Motor neuron (in vitro differentiated cells): ENCODE results near the gene KRT77. TPM values are rescaled to one million over a fixed set of nuclear protein-coding genes. Genes with fewer than 3 reads are reported as not detected.
A peak's percentile ranks its signal among the peaks of the same experiment; 100 is the strongest.
"Not testable (repeated sequence)": the region's sequence is repeated elsewhere in the genome, so short reads cannot be mapped to it uniquely, and the experiment has no call there.

Source experiments
- ATAC-seq, 8 experiments: fragments of 200-7000 bp; cut with Tn5 transposase; replicated peaks in 6 of 8; 2 replicates each; pipeline ENCODE4 v1.8.0; 2021; ENCODE audit warnings: mild to moderate bottlenecking in 8 of 8, moderate library complexity in 8 of 8
- H3K27ac ChIP-seq, 2 donors: fragments of 250-450 bp; sonication (Bioruptor Pico); 2 replicates each; pipeline ENCODE4 v1.9.0; 2021; ENCODE audit warnings: antibody characterized with exemption in 2 of 2, mild to moderate bottlenecking in 2 of 2, moderate library complexity in 1 of 2
- H3K4me1 ChIP-seq, 2 donors: fragments of 250-450 bp; sonication (Bioruptor Pico); replicated peaks in 1 of 2; 2 replicates each; pipeline ENCODE4 v1.6.1; 2021; ENCODE audit warnings: antibody characterized with exemption in 2 of 2, mild to moderate bottlenecking in 2 of 2, moderate library complexity in 1 of 2
- H3K4me3 ChIP-seq, 5 donors: fragments of 250-450 bp; sonication (Bioruptor Pico); 2 replicates each; pipeline ENCODE4 v1.9.0; 2021; ENCODE audit warnings: antibody characterized with exemption in 5 of 5, mild to moderate bottlenecking in 5 of 5, moderate library complexity in 4 of 5
- WGBS, 10 experiments: fragments of 450-650 bp; shearing (Covaris generic); methylation state at CpG; one replicate each; pipeline ENCODE4 v1.0.0; 2022; 5-methylcytosine and 5-hydroxymethylcytosine counted together
- in situ Hi-C, 9 experiments: fragments of 400-800 bp; cut with MboI; loops; one replicate each; pipeline ENCODE4 v1.15.0; 2021; ENCODE audit warnings: low sequenced_read_pairs in 9 of 9, low pct_unique_long_range_greater_than_20kb in 2 of 9; ENCODE audit not compliant: unreplicated experiment in 9 of 9
- total RNA-seq, 8 experiments: library from RNA; unstranded; fragments of 300-600 nt; gene quantifications; 2 replicates each; pipeline versions ENCODE4 v1.2.3 to v1.2.4, GENCODE V29; 2022

KRT77 gene
- total RNA-seq, 8 experiments from 2014 or later: 0.09 to 0.38 (median 0.21) TPM; not detected in 4

- no peak for ATAC-seq
- H3K27ac ChIP-seq: no peak overlapping the region
- WGBS, 10 experiments: 70 to 100% (median 74%) methylated on average over 1 to 10 of the region's 14 CpGs; no CpG with 5 or more reads in 5 of the 10 experiments
- H3K4me3 ChIP-seq: no peak overlapping the region
- H3K4me1 ChIP-seq: peaks cover 0 to 2% of the 10 kb centered on the region in 2 donors
- in situ Hi-C loops: no loop called here
These were observed 12.1 kb upstream of the KRT77 start for GRCh38 chr12:52715416-52715815.

- no peak for ATAC-seq
- Histone ChIP-seq H3K4me1 (peaks cover 0 to 2% of the 10 kb centered on the region in 2 donors), H3K4me3 (no peak overlapping the region), H3K27ac (no peak overlapping the region)
- WGBS, 10 experiments: 0 to 93% (median 77%) methylated on average over 1 to 3 of the region's 4 CpGs; no CpG with 5 or more reads in 3 of the 10 experiments
- in situ Hi-C loops: no loop called here
These were observed 11.6 kb upstream of the KRT77 start for GRCh38 chr12:52714887-52715281.

GRCh38 chr12:52713960-52714886 is 10.9 kb upstream of the KRT77 start:
- in situ Hi-C loops: no loop called here
- Histone ChIP-seq H3K27ac (no peak overlapping the region), H3K4me1 (peaks cover 0 to 2% of the 10 kb centered on the region in 2 donors), H3K4me3 (peak overlapping the region in 3 of 5 donors; percentile 12 to 18 (median 17))
- 2 to 80% (median 30%) methylated on average over 1 to 11 of the region's 72 CpGs; no CpG with 5 or more reads in 3 of the 10 experiments for WGBS, 10 experiments
- ATAC-seq: peak; percentile 21 to 93 (median 50)

GRCh38 chr12:52712122-52712521 is 8.8 kb upstream of the KRT77 start:
- H3K4me3 ChIP-seq, in situ Hi-C loops, H3K4me1 ChIP-seq, ATAC-seq, H3K27ac ChIP-seq: not testable (repeated sequence)
- 54 to 100% (median 76%) methylated on average over 2 to 5 of the region's 6 CpGs; no CpG with 5 or more reads in 3 of the 10 experiments for WGBS, 10 experiments

- in situ Hi-C loops: no loop called here
- ATAC-seq: no peak
- WGBS, 10 experiments: 83 to 100% (median 100%) methylated on average over 1 of the region's 1 CpG; no CpG with 5 or more reads in 7 of the 10 experiments
- peaks cover 0 to 2% of the 10 kb centered on the region in 2 donors for H3K4me1 ChIP-seq
- no peak overlapping the region for H3K27ac ChIP-seq
- no peak overlapping the region for H3K4me3 ChIP-seq
These were observed 7.4 kb upstream of the KRT77 start for GRCh38 chr12:52710730-52711129.

- Histone ChIP-seq H3K4me3 (no peak overlapping the region), H3K4me1 (no peaks in the 10 kb centered on the region), H3K27ac (no peak overlapping the region)
- WGBS, 10 experiments: 0 to 54% (median 22%) methylated on average over 1 to 3 of the region's 4 CpGs; no CpG with 5 or more reads in 3 of the 10 experiments
- no peak for ATAC-seq
- in situ Hi-C loops: no loop called here
These were observed 4.7 kb upstream of the KRT77 start for GRCh38 chr12:52708010-52708409.

- Histone ChIP-seq H3K27ac (no peak overlapping the region), H3K4me3 (no peak overlapping the region), H3K4me1 (no peaks in the 10 kb centered on the region)
- in situ Hi-C loops: no loop called here
- 33 to 88% (median 65%) methylated on average over 1 to 7 of the region's 7 CpGs for WGBS, 10 experiments
- no peak for ATAC-seq
These were observed 1.1 kb upstream of the KRT77 start for GRCh38 chr12:52704464-52704863.

GRCh38 chr12:52703878-52704277 is 554 bp upstream of the KRT77 start:
- no peaks in the 10 kb centered on the region for H3K4me1 ChIP-seq
- in situ Hi-C loops: no loop called here
- no peak for ATAC-seq

GRCh38 chr12:52702338-52702737 is 986 bp downstream of the KRT77 start:
- in situ Hi-C loops: no loop called here
- ATAC-seq: no peak
- whole genome bisulfite sequencing, 10 experiments: 0 to 71% (median 46%) methylated on average over 1 to 2 of the region's 2 CpGs; no CpG with 5 or more reads in 4 of the 10 experiments

More at GRCh38 chr12:52703878-52704277, 554 bp upstream of the KRT77 start:
- H3K27ac ChIP-seq: no peak overlapping the region
- WGBS, 10 experiments: 63% methylated on average over 1 of the region's 1 CpG; no CpG with 5 or more reads in 9 of the 10 experiments
- H3K4me3 ChIP-seq: no peak overlapping the region

GRCh38 chr12:52701281-52701680 is 2.0 kb downstream of the KRT77 start:
- Histone ChIP-seq H3K4me1 (no peaks in the 10 kb centered on the region), H3K27ac (no peak overlapping the region), H3K4me3 (no peak overlapping the region)
- in situ Hi-C loops: no loop called here
- WGBS, 10 experiments: 25 to 100% (median 87%) methylated on average over 1 to 9 of the region's 12 CpGs; no CpG with 5 or more reads in 3 of the 10 experiments
- ATAC-seq: no peak

More at GRCh38 chr12:52702338-52702737, 986 bp downstream of the KRT77 start:
- Histone ChIP-seq H3K27ac (no peak overlapping the region), H3K4me1 (no peaks in the 10 kb centered on the region), H3K4me3 (no peak overlapping the region)

- 42 to 89% (median 80%) methylated on average over 1 to 2 of the region's 2 CpGs; no CpG with 5 or more reads in 5 of the 10 experiments for WGBS, 10 experiments
These were observed 3.4 kb downstream of the KRT77 start for GRCh38 chr12:52699960-52700359.

GRCh38 chr12:52699373-52699772 is 4.0 kb downstream of the KRT77 start:
- WGBS, 10 experiments: 60 to 80% (median 80%) methylated on average over 1 of the region's 2 CpGs; no CpG with 5 or more reads in 7 of the 10 experiments
- H3K4me1 ChIP-seq: no peaks in the 10 kb centered on the region
- no peak for ATAC-seq
- H3K27ac ChIP-seq: no peak overlapping the region
- in situ Hi-C loops: no loop called here
- H3K4me3 ChIP-seq: no peak overlapping the region

More at GRCh38 chr12:52699960-52700359, 3.4 kb downstream of the KRT77 start:
- no peak overlapping the region for H3K4me3 ChIP-seq
- in situ Hi-C loops: no loop called here
- ATAC-seq: no peak
- H3K27ac ChIP-seq: no peak overlapping the region
- no peaks in the 10 kb centered on the region for H3K4me1 ChIP-seq

- Histone ChIP-seq H3K4me1 (no peaks in the 10 kb centered on the region), H3K27ac (no peak overlapping the region), H3K4me3 (no peak overlapping the region)
- in situ Hi-C loops: no loop called here
- ATAC-seq: no peak
- WGBS, 10 experiments: 24 to 100% (median 70%) methylated on average over 1 to 5 of the region's 11 CpGs; no CpG with 5 or more reads in 5 of the 10 experiments
These were observed 4.5 kb downstream of the KRT77 start for GRCh38 chr12:52698651-52699340.
